ENCODE measurements around the gene NLRC5.

GRCh38 chr16:56945847-56946527 lies 43.4 kb upstream of the NLRC5 start:
- no peak for TF ChIP-seq CTCF (IDR thresholded peaks at IDR 0.05)
- TF ChIP-seq EZH2 (IDR thresholded peaks at IDR 0.05) = no peak

Data from neural progenitor cell (in vitro differentiated cells).